Measurements from ENCODE around the gene FES. TPM values are rescaled to one million over a fixed set of nuclear protein-coding genes. Genes with fewer than 3 reads are reported as not detected.
A peak's percentile ranks its signal among the peaks of the same experiment; 100 is the strongest.
"Not testable (repeated sequence)": the region's sequence is repeated elsewhere in the genome, so short reads cannot be mapped to it uniquely, and the experiment has no call there.

The FES gene
- total RNA-seq, result 100 to 1,000 TPM in 1 of 2 donors, 10 to 100 TPM in 1; 98.5 to 122 TPM

GRCh38 chr15:90883976-90884718 is at the start of gene FES:
TSS of gene FES (plus strand) at chr15:90884504. CDS start at chr15:90885046, 542 bp downstream.
- peak; percentile 14 for ATAC-seq (replicated peaks)
- peak within 1 kb of the TSS; percentile 40 for H3K4me3 Mint-ChIP-seq
- H3K4me1 Mint-ChIP-seq, result peaks cover 5% of the 10 kb centered on the region
- peak within 1 kb of the TSS; percentile 85 for H3K27ac Mint-ChIP-seq
- peaks cover 89% of the 10 kb centered on the region for H3K36me3 Mint-ChIP-seq (ENCODE audit: low read depth)
- H3K9me3 Mint-ChIP-seq, result no peaks in the 10 kb centered on the region
- H3K27me3 Mint-ChIP-seq, result no peaks in the 10 kb centered on the region

GRCh38 chr15:90834626-90835025 is 49.7 kb upstream of the FES start:
- Mint-ChIP-seq H3K27me3 (no peaks in the 10 kb centered on the region), H3K4me1 (peaks cover 46% of the 10 kb centered on the region), H3K36me3 (ENCODE audit: low read depth) (peaks cover 38% of the 10 kb centered on the region), H3K9me3 (no peaks in the 10 kb centered on the region), H3K27ac (peak overlapping the region; percentile 25), H3K4me3 (peak overlapping the region; percentile 83)
- ATAC-seq (replicated peaks), result no peak

- H3K4me3 Mint-ChIP-seq, result peak overlapping the region; percentile 83
- peak overlapping the region; percentile 99 for H3K27ac Mint-ChIP-seq
- H3K9me3 Mint-ChIP-seq, result no peaks in the 10 kb centered on the region
- peaks cover 33% of the 10 kb centered on the region for H3K4me1 Mint-ChIP-seq
- peaks cover 37% of the 10 kb centered on the region for H3K36me3 Mint-ChIP-seq (ENCODE audit: low read depth)
- H3K27me3 Mint-ChIP-seq, result no peaks in the 10 kb centered on the region
- no peak for ATAC-seq (replicated peaks)
Measured at GRCh38 chr15:90836296-90836871, 47.9 kb upstream of the FES start.

GRCh38 chr15:90837094-90837493 is 47.2 kb upstream of the FES start:
- Mint-ChIP-seq H3K4me1 (peaks cover 38% of the 10 kb centered on the region), H3K4me3 (peak overlapping the region; percentile 83), H3K27ac (peak overlapping the region; percentile 99), H3K27me3 (no peaks in the 10 kb centered on the region), H3K36me3 (ENCODE audit: low read depth) (peaks cover 44% of the 10 kb centered on the region), H3K9me3 (no peaks in the 10 kb centered on the region)
- peak; percentile 48 for ATAC-seq (replicated peaks)

- peaks cover 43% of the 10 kb centered on the region for H3K4me1 Mint-ChIP-seq
- peaks cover 54% of the 10 kb centered on the region for H3K36me3 Mint-ChIP-seq (ENCODE audit: low read depth)
- H3K27ac Mint-ChIP-seq, result peak overlapping the region; percentile 99
- H3K4me3 Mint-ChIP-seq, result peak overlapping the region; percentile 83
- peak; percentile 83 for ATAC-seq (replicated peaks)
- H3K27me3 Mint-ChIP-seq, result no peaks in the 10 kb centered on the region
- no peaks in the 10 kb centered on the region for H3K9me3 Mint-ChIP-seq
Measured at GRCh38 chr15:90838139-90838538, 46.2 kb upstream of the FES start.

GRCh38 chr15:90838544-90838943 is 45.8 kb upstream of the FES start:
- H3K27ac Mint-ChIP-seq, result peak overlapping the region; percentile 99
- peak; percentile 43 for ATAC-seq (replicated peaks)
- H3K27me3 Mint-ChIP-seq, result no peaks in the 10 kb centered on the region
- no peaks in the 10 kb centered on the region for H3K9me3 Mint-ChIP-seq
- peak overlapping the region; percentile 83 for H3K4me3 Mint-ChIP-seq
- H3K36me3 Mint-ChIP-seq (ENCODE audit: low read depth), result peaks cover 58% of the 10 kb centered on the region
- peaks cover 43% of the 10 kb centered on the region for H3K4me1 Mint-ChIP-seq

- ATAC-seq (replicated peaks), result peak; percentile 50
Measured at GRCh38 chr15:90839187-90840071, 44.9 kb upstream of the FES start.

GRCh38 chr15:90840157-90840855 is 44.0 kb upstream of the FES start:
- H3K36me3 Mint-ChIP-seq (ENCODE audit: low read depth), result peaks cover 73% of the 10 kb centered on the region
- H3K4me3 Mint-ChIP-seq, result peak overlapping the region; percentile 83
- H3K27me3 Mint-ChIP-seq, result no peaks in the 10 kb centered on the region
- H3K27ac Mint-ChIP-seq, result peak overlapping the region; percentile 99
- no peak for ATAC-seq (replicated peaks)
- peaks cover 38% of the 10 kb centered on the region for H3K4me1 Mint-ChIP-seq
- H3K9me3 Mint-ChIP-seq, result no peaks in the 10 kb centered on the region

More at GRCh38 chr15:90839187-90840071, 44.9 kb upstream of the FES start:
- peaks cover 37% of the 10 kb centered on the region for H3K4me1 Mint-ChIP-seq
- no peaks in the 10 kb centered on the region for H3K27me3 Mint-ChIP-seq
- no peaks in the 10 kb centered on the region for H3K9me3 Mint-ChIP-seq
- H3K27ac Mint-ChIP-seq, result peak overlapping the region; percentile 99
- peak overlapping the region; percentile 83 for H3K4me3 Mint-ChIP-seq
- H3K36me3 Mint-ChIP-seq (ENCODE audit: low read depth), result peaks cover 66% of the 10 kb centered on the region

GRCh38 chr15:90840954-90841353 is 43.4 kb upstream of the FES start:
- Mint-ChIP-seq H3K27ac (no peak overlapping the region), H3K4me3 (peak overlapping the region; percentile 83), H3K36me3 (ENCODE audit: low read depth) (peaks cover 78% of the 10 kb centered on the region), H3K4me1 (peaks cover 39% of the 10 kb centered on the region), H3K27me3 (no peaks in the 10 kb centered on the region), H3K9me3 (no peaks in the 10 kb centered on the region)
- no peak for ATAC-seq (replicated peaks)

GRCh38 chr15:90844696-90845095 is 39.6 kb upstream of the FES start:
- Mint-ChIP-seq H3K27ac (peak overlapping the region; percentile 83), H3K4me1 (peaks cover 16% of the 10 kb centered on the region), H3K9me3 (no peaks in the 10 kb centered on the region), H3K4me3 (peak overlapping the region; percentile 69), H3K27me3 (no peaks in the 10 kb centered on the region), H3K36me3 (ENCODE audit: low read depth) (peaks cover 75% of the 10 kb centered on the region)
- ATAC-seq (replicated peaks), result no peak

- Mint-ChIP-seq H3K4me3 (peak overlapping the region; percentile 69), H3K9me3 (no peaks in the 10 kb centered on the region), H3K36me3 (ENCODE audit: low read depth) (peaks cover 69% of the 10 kb centered on the region), H3K27ac (peak overlapping the region; percentile 83), H3K4me1 (peaks cover 16% of the 10 kb centered on the region), H3K27me3 (no peaks in the 10 kb centered on the region)
- ATAC-seq (replicated peaks), result peak; percentile 98
Measured at GRCh38 chr15:90845201-90845949, 38.9 kb upstream of the FES start.

- Mint-ChIP-seq H3K4me3 (peak overlapping the region; percentile 86), H3K36me3 (ENCODE audit: low read depth) (peaks cover 72% of the 10 kb centered on the region), H3K4me1 (peaks cover 33% of the 10 kb centered on the region), H3K27ac (peak overlapping the region; percentile 41)
- ATAC-seq (replicated peaks); H3K27me3 Mint-ChIP-seq; H3K9me3 Mint-ChIP-seq: not testable (repeated sequence)
Measured at GRCh38 chr15:90849424-90849823, 34.9 kb upstream of the FES start.

- Mint-ChIP-seq H3K27me3 (no peaks in the 10 kb centered on the region), H3K4me1 (peaks cover 37% of the 10 kb centered on the region), H3K27ac (peak overlapping the region; percentile 65), H3K4me3 (peak overlapping the region; percentile 86), H3K9me3 (no peaks in the 10 kb centered on the region), H3K36me3 (ENCODE audit: low read depth) (peaks cover 67% of the 10 kb centered on the region)
- peak; percentile 65 for ATAC-seq (replicated peaks)
Measured at GRCh38 chr15:90851114-90851513, 33.2 kb upstream of the FES start.
